Thyroid gland (tissue), 4 donors: Measurements from ENCODE around the gene JTB.

Source experiments
- CTCF ChIP-seq, 6 experiments: fragments of 200-600 bp in 3 of 6; fragments of 450-650 bp in 3 of 6; sonication (generic) in 3 of 6; IDR thresholded peaks; one replicate each; pipeline ENCODE4 v1.5.1; 2016 to 2019; ENCODE audit warnings: antibody characterized with exemption in 6 of 6, mild to moderate bottlenecking in 2 of 6, inconsistent platforms in 1 of 6, moderate library complexity in 1 of 6
- POLR2A ChIP-seq, 2 donors: fragments of 450-650 bp; IDR thresholded peaks; one replicate each; pipeline ENCODE4 v1.6.1; 2017; ENCODE audit warnings: antibody characterized with exemption in 2 of 2, mild to moderate bottlenecking in 2 of 2, moderate library complexity in 1 of 2

DNA sequence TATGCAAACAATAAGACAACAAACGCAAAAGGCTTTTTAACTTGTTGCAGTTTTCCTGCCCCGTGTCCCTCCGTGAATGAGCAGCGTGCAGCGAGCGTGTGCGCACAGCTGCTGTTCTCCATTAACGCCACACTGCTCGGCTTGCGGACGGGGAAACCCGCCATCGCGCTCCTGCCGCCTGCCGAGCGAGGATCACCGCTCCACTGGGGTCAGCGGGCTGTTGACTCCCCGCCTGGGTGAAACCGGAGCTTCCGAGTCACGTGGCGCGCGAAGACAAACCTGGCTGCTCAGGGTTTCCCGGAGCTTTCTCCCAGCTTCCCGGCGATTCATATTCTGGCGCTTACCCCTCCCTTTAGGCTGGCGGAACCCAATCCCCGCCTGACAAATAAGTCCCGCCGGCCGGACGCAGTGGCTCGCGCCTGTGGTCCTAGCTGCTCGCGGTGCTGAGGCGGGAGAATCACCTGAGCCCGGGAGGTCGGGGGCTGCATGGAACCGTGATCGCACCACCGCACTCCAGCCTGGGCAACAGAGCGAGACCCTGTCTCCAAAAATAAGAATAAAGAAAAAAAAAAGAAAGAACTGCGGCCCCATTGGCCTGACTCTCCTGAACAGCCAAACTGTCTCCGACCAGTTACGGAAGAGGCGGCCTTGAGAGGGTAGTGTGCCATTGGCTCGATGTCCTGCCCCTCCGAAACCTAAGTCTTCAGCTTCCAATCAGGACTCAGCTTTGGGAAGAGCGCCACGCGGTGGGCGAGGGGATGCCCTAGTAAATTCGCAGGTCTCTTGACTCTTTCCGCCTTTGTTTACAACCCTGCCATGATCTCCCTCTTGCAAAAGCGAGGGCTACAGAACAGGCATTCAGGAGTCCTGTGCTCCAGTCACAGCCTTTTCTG lies 10.1 kb downstream of the JTB start, which contains the start of gene CREB3L4:
- TF ChIP-seq POLR2A (IDR thresholded peaks at IDR 0.05) (peak; percentile 86 to 96), CTCF (IDR thresholded peaks at IDR 0.05) (peak in 3 of 6 experiments; percentile 16 to 33 (median 30))
